Hepatocyte (in vitro differentiated cells): ENCODE data around the gene SCFD1.
"Not testable (repeated sequence)": the region's sequence is repeated elsewhere in the genome, so short reads cannot be mapped to it uniquely, and the experiment has no call there.

Experiments
- CTCF ChIP-seq: fragments of 200-600 bp; sonication (generic); IDR thresholded peaks from 2 replicates; pipeline ENCODE4 v1.5.1; 2016; ENCODE audit warnings: antibody characterized with exemption, mild to moderate bottlenecking; ENCODE audit not compliant: poor library complexity
- EZH2 ChIP-seq: fragments of 200-600 bp; sonication (generic); IDR thresholded peaks from 2 replicates; pipeline ENCODE4 v1.6.1; 2016; ENCODE audit warnings: antibody characterized with exemption, mild to moderate bottlenecking, borderline replicate concordance

DNA sequence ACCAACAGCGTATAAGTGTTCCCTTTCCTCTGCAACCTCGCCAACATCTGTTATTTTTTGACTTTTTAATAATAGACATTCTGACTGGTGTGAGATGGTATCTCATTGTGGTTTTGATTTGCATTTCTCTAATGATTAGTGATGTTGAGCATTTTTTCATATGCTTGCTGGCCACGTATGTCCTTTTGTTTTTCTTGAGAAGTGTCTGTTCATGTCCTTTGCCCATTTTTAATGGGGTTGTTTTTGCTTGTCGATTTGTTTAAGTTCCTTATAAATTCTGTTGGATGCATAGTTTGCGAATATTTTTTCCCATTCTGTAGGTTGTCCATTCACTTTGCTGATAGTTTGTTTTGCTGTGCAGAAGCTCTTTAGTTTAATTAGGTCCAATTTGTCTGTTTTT lies 22.3 kb downstream of the SCFD1 start:
- TF ChIP-seq CTCF, EZH2: not testable (repeated sequence)
